WTC11 (cell line): ENCODE results near the gene CDK5R2. TPM values are rescaled to one million over a fixed set of nuclear protein-coding genes. Genes with fewer than 3 reads are reported as not detected.

Experiments
- ATAC-seq: fragments of 200-7000 bp; cut with Tn5 transposase; 2 replicates; pipeline ENCODE4 v1.10.0; 2021; ENCODE audit warnings: mild to moderate bottlenecking, moderate library complexity
- CTCF ChIA-PET: fragments of 300-600 bp; sonication (Branson Sonifier 250); formaldehyde crosslinking; loops from one replicate; lab custom pipeline; 2021; ENCODE audit warnings: antibody characterized with exemption; lab: Charles Lee
- POLR2A ChIA-PET: fragments of 350-600 bp; sonication (Branson Sonifier 250); formaldehyde crosslinking; loops from one replicate; lab custom pipeline; 2021; ENCODE audit warnings: antibody characterized with exemption; lab: Charles Lee
- DNase-seq: peaks from one replicate; pipeline ENCODE4 v3.0.0; 2021; ENCODE audit warnings: low spot score
- H3K27ac Mint-ChIP-seq: 2 replicates; pipeline ENCODE4 v1.8.0; 2021; ENCODE audit warnings: mixed read lengths
- H3K27me3 Mint-ChIP-seq: 2 replicates; pipeline ENCODE4 v1.8.0; 2021; ENCODE audit warnings: low read depth, mild to moderate bottlenecking, moderate library complexity, mixed read lengths
- H3K36me3 Mint-ChIP-seq: 2 replicates; pipeline ENCODE4 v1.8.0; 2021; ENCODE audit warnings: mixed read lengths
- H3K4me1 Mint-ChIP-seq: 2 replicates; pipeline ENCODE4 v1.8.0; 2022; ENCODE audit warnings: mixed read lengths
- H3K4me3 Mint-ChIP-seq: 2 replicates; pipeline ENCODE4 v1.8.0; 2021; ENCODE audit warnings: mild to moderate bottlenecking, moderate library complexity, mixed read lengths
- H3K9me3 Mint-ChIP-seq: 2 replicates; pipeline ENCODE4 v1.8.0; 2021; ENCODE audit warnings: mixed read lengths
- ARID4B ChIP-seq: sonication (generic); formaldehyde crosslinking; IDR thresholded peaks from 2 replicates; pipeline ENCODE4 v1.8.0; 2023; ENCODE audit warnings: missing genetic modification reagents, mild to moderate bottlenecking, borderline replicate concordance
- ATF2 ChIP-seq: sonication (generic); formaldehyde crosslinking; IDR thresholded peaks from 2 replicates; pipeline ENCODE4 v1.8.1; 2022; ENCODE audit warnings: low read depth, missing genetic modification reagents, borderline replicate concordance
- ATF6 ChIP-seq: sonication (generic); formaldehyde crosslinking; IDR thresholded peaks from 2 replicates; pipeline ENCODE4 v1.8.1; 2023; ENCODE audit warnings: mild to moderate bottlenecking, missing genetic modification reagents
- CBFB ChIP-seq: sonication (generic); formaldehyde crosslinking; IDR thresholded peaks from 2 replicates; pipeline ENCODE4 v1.8.1; 2022; ENCODE audit warnings: mild to moderate bottlenecking, low read depth, missing genetic modification reagents
- E2F1 ChIP-seq: sonication (generic); formaldehyde crosslinking; IDR thresholded peaks from 2 replicates; pipeline ENCODE4 v1.8.0; 2022; ENCODE audit warnings: mild to moderate bottlenecking, missing genetic modification reagents
- E2F5 ChIP-seq: sonication (generic); formaldehyde crosslinking; IDR thresholded peaks from 2 replicates; pipeline ENCODE4 v1.8.1; 2022; ENCODE audit warnings: mild to moderate bottlenecking, moderate library complexity, missing genetic modification reagents
- ESRRA ChIP-seq: sonication (generic); formaldehyde crosslinking; IDR thresholded peaks from 2 replicates; pipeline ENCODE4 v1.8.1; 2022; ENCODE audit warnings: mild to moderate bottlenecking, missing genetic modification reagents, borderline replicate concordance
- IRF1 ChIP-seq: sonication (generic); formaldehyde crosslinking; IDR thresholded peaks from 2 replicates; pipeline ENCODE4 v1.8.0; 2023; ENCODE audit warnings: missing genetic modification reagents
- NFATC4 ChIP-seq: fragments of 250-450 bp; sonication (Bioruptor Pico); IDR thresholded peaks from 2 replicates; pipeline ENCODE4 v1.9.0; 2021; ENCODE audit warnings: mild to moderate bottlenecking
- NR2C2 ChIP-seq: sonication (generic); formaldehyde crosslinking; IDR thresholded peaks from 2 replicates; pipeline ENCODE4 v1.8.0; 2022; ENCODE audit warnings: mild to moderate bottlenecking, missing genetic modification reagents
- STAT6 ChIP-seq: sonication (generic); formaldehyde crosslinking; conservative IDR thresholded peaks from 2 replicates; pipeline ENCODE4 v1.8.1; 2023; ENCODE audit warnings: mild to moderate bottlenecking, low read depth, missing genetic modification reagents, moderate library complexity
- ZNF121 ChIP-seq: sonication (generic); formaldehyde crosslinking; IDR thresholded peaks from 2 replicates; pipeline ENCODE4 v1.8.0; 2023; ENCODE audit warnings: missing genetic modification reagents
- ZNF263 ChIP-seq: sonication (generic); formaldehyde crosslinking; IDR thresholded peaks from 2 replicates; pipeline ENCODE4 v1.8.1; 2022; ENCODE audit warnings: low read depth, mild to moderate bottlenecking, moderate library complexity, missing genetic modification reagents
- ZNF423 ChIP-seq: fragments of 250-450 bp; sonication (Bioruptor Pico); IDR thresholded peaks from 2 replicates; pipeline ENCODE4 v2.1.2; 2022; ENCODE audit warnings: mild to moderate bottlenecking, moderate library complexity
- ZNF671 ChIP-seq: fragments of 250-450 bp; sonication (Bioruptor Pico); IDR thresholded peaks from 2 replicates; pipeline ENCODE4 v1.8.0; 2021; ENCODE audit warnings: mild to moderate bottlenecking
- ZSCAN18 ChIP-seq: fragments of 250-450 bp; sonication (Bioruptor Pico); IDR thresholded peaks from 2 replicates; pipeline ENCODE4 v2.1.2; 2022; ENCODE audit warnings: mild to moderate bottlenecking, moderate library complexity
- total RNA-seq: library from RNA; stranded (reverse); gene quantifications from 3 replicates; pipeline ENCODE4 v1.2.3, GENCODE V29; 2021

The CDK5R2 gene
- total RNA-seq, 1 experiment from 2014 or later: 0.26 TPM

GRCh38 chr2:218944759-218945404 is 14.6 kb upstream of the CDK5R2 start:
- no peaks in the 10 kb centered on the region for H3K36me3 Mint-ChIP-seq
- H3K4me3 Mint-ChIP-seq: no peak overlapping the region
- H3K27me3 Mint-ChIP-seq: peaks cover 58% of the 10 kb centered on the region
- POLR2A ChIA-PET: no interaction called here
- CTCF ChIA-PET: interaction anchor here (1.0 to 3.2 kb wide), 4 partner anchors 35 to 85 kb away, joined by 3 to 10 read pairs (median 4); no protein-coding TSS in a partner anchor
- H3K4me1 Mint-ChIP-seq: no peaks in the 10 kb centered on the region
- DNase-seq: no peak
- peaks cover 7% of the 10 kb centered on the region; the same call in 1 of the 2 replicates for H3K9me3 Mint-ChIP-seq
- no peak for TF ChIP-seq ATF2 (CRISPR knock-in tag)
- no peak for TF ChIP-seq ARID4B (CRISPR knock-in tag)
- TF ChIP-seq CBFB: no peak
- TF ChIP-seq NFATC4 (CRISPR knock-in tag): no peak
- no peak for TF ChIP-seq STAT6 (CRISPR knock-in tag)
- TF ChIP-seq IRF1: no peak
- TF ChIP-seq NR2C2 (CRISPR knock-in tag): no peak
- TF ChIP-seq ZNF423 (CRISPR knock-in tag): no peak
- TF ChIP-seq ZNF121 (CRISPR knock-in tag): no peak
- no peak for TF ChIP-seq ATF6 (CRISPR knock-in tag)
- no peak for TF ChIP-seq ZNF263 (CRISPR knock-in tag)
- no peak for TF ChIP-seq E2F5
- no peak for TF ChIP-seq ZNF671 (CRISPR knock-in tag)
- no peak for TF ChIP-seq ESRRA (CRISPR knock-in tag)
- TF ChIP-seq ZSCAN18: no peak
- TF ChIP-seq E2F1 (CRISPR knock-in tag): no peak
- TF ChIP-seq, all 79 proteins: peak for 0
- H3K27ac Mint-ChIP-seq: no peak overlapping the region
- ATAC-seq: no peak
